OCI-LY3 (cell line): Measurements from ENCODE around the gene SOX1.

Experiments
- H2AFZ ChIP-seq: fragments of 200-600, 300-600 bp; shearing (Covaris generic); 2 replicates; pipeline ENCODE4 v1.6.0; 2014; ENCODE audit warnings: antibody characterized with exemption, low read depth, low read length
- H3K27ac ChIP-seq: fragments of 200-600, 300-600 bp; sonication (generic); 2 replicates; pipeline ENCODE4 v1.5.1; 2014; ENCODE audit warnings: mild to moderate bottlenecking, low read length, moderate library complexity, mixed read lengths
- H3K27me3 ChIP-seq: fragments of 200-600, 300-600 bp; sonication (generic); 2 replicates; pipeline ENCODE4 v1.6.1; 2014; ENCODE audit warnings: low read depth, low read length, mixed read lengths
- H3K36me3 ChIP-seq: fragments of 200-600, 300-600 bp; sonication (generic); replicated peaks from 2 replicates; pipeline ENCODE3; 2014; ENCODE audit warnings: low read depth, low read length, mixed read lengths
- H3K4me1 ChIP-seq: fragments of 300-600, 200-600 bp; sonication (generic); 2 replicates; pipeline ENCODE4 v1.6.1; 2014; ENCODE audit warnings: low read length, mixed read lengths
- H3K4me2 ChIP-seq: fragments of 200-600, 300-600 bp; sonication (generic); 2 replicates; pipeline ENCODE4 v1.6.1; 2014; ENCODE audit warnings: low read length, mixed read lengths
- H3K4me3 ChIP-seq: fragments of 300-600, 200-600 bp; sonication (generic); 2 replicates; pipeline ENCODE4 v1.5.1; 2014; ENCODE audit warnings: antibody characterized with exemption, mild to moderate bottlenecking, low read length, moderate library complexity
- H3K79me2 ChIP-seq: fragments of 300-600, 200-600 bp; shearing (Covaris generic); 2 replicates; pipeline ENCODE4 v1.6.1; 2014; ENCODE audit warnings: mild to moderate bottlenecking, low read length, mixed read lengths
- H3K9ac ChIP-seq: fragments of 300-600, 200-600 bp; shearing (Covaris generic); 2 replicates; pipeline ENCODE4 v1.6.0; 2014; ENCODE audit warnings: mild to moderate bottlenecking, low read length, moderate library complexity
- H3K9me3 ChIP-seq: fragments of 200-600, 300-600 bp; shearing (Covaris generic); 2 replicates; pipeline ENCODE4 v1.6.1; 2014; ENCODE audit warnings: low read length, mixed read lengths; ENCODE audit not compliant: insufficient read depth
- H4K20me1 ChIP-seq: fragments of 200-600, 300-600 bp; sonication (generic); 2 replicates; pipeline ENCODE4 v1.6.1; 2016; ENCODE audit warnings: low read length, mixed read lengths; ENCODE audit not compliant: insufficient read depth
- EZH2phosphoT487 ChIP-seq: fragments of 200-600 bp; shearing (Covaris generic); IDR thresholded peaks from 2 replicates; pipeline ENCODE4 v1.6.1; 2018; ENCODE audit warnings: antibody characterized with exemption, mixed run types, low read depth
- TF ChIP-seq, protein P1 (sequence below): fragments of 200-600, 300-600 bp; sonication (generic); IDR thresholded peaks from 2 replicates; pipeline ENCODE4 v1.5.1; 2014; ENCODE audit warnings: antibody characterized with exemption, low read length, low read depth

Gene SOX1

GRCh38 chr13:112056739-112057438 is 10.1 kb upstream of the SOX1 start:
- Histone ChIP-seq H3K4me3 (no peak overlapping the region), H3K27me3 (no peaks in the 10 kb centered on the region), H4K20me1 (no peaks in the 10 kb centered on the region), H3K4me1 (no peaks in the 10 kb centered on the region), H3K36me3 (no peaks in the 10 kb centered on the region), H3K27ac (no peak overlapping the region), H3K79me2 (no peaks in the 10 kb centered on the region), H3K9ac (no peak overlapping the region), H2AFZ (no peak overlapping the region), H3K4me2 (no peak overlapping the region), H3K9me3 (peaks cover 11% of the 10 kb centered on the region; the same call in 1 of the 2 replicates)
- no peak for TF ChIP-seq EZH2phosphoT487
- TF ChIP-seq, protein P1, sequence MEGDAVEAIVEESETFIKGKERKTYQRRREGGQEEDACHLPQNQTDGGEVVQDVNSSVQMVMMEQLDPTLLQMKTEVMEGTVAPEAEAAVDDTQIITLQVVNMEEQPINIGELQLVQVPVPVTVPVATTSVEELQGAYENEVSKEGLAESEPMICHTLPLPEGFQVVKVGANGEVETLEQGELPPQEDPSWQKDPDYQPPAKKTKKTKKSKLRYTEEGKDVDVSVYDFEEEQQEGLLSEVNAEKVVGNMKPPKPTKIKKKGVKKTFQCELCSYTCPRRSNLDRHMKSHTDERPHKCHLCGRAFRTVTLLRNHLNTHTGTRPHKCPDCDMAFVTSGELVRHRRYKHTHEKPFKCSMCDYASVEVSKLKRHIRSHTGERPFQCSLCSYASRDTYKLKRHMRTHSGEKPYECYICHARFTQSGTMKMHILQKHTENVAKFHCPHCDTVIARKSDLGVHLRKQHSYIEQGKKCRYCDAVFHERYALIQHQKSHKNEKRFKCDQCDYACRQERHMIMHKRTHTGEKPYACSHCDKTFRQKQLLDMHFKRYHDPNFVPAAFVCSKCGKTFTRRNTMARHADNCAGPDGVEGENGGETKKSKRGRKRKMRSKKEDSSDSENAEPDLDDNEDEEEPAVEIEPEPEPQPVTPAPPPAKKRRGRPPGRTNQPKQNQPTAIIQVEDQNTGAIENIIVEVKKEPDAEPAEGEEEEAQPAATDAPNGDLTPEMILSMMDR, result no peak

GRCh38 chr13:112057439-112057735 is 9.6 kb upstream of the SOX1 start:
- Histone ChIP-seq H3K79me2 (no peaks in the 10 kb centered on the region), H4K20me1 (no peaks in the 10 kb centered on the region), H3K27me3 (no peaks in the 10 kb centered on the region), H3K27ac (no peak overlapping the region), H3K9ac (no peak overlapping the region), H3K4me3 (no peak overlapping the region), H2AFZ (no peak overlapping the region), H3K36me3 (no peaks in the 10 kb centered on the region), H3K4me2 (no peak overlapping the region), H3K9me3 (peaks cover 11% of the 10 kb centered on the region; the same call in 1 of the 2 replicates), H3K4me1 (no peaks in the 10 kb centered on the region)
- no peak for TF ChIP-seq EZH2phosphoT487
- TF ChIP-seq, protein P1, result no peak

DNA sequence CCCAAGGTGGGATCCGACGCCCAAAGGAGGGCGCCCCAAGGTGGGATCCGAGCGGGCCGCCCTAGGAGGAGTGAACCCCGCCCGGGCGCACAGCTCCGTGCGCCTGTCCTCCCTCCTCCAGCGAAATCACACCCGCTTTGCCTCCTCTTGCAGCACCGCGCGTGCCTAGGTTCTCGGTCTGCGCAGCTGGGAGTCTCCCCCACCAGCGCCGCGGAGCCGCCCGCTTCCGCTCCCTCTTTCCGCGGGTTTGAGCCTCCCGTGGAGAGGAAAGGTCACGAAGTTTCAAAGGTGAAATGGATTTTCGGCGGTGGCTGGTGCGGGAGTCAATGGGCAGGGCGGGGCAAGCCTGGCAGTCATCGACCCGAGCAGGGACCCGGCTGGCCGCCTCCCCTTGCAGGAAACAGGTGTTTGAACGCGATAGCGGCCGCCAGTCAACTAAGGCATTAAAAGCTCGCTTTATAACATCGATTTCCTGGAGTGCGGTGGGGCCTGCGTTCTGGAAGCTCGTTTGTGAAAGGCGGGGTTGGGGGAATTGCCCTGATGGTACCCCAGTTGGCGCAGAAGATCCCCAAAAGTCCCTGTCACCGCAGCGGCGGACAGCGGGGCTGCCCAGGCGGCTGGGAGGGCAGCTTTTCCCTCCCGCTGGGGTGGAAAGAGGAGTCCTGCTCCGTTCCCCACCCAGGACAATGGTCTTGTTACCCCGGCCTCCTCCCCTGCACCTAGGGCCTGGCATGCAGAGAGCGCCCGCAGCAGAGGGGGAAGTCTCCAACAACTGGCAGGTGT is 9.0 kb upstream of the SOX1 start:
- Histone ChIP-seq H3K27ac (no peak overlapping the region), H3K9ac (no peak overlapping the region), H3K36me3 (no peaks in the 10 kb centered on the region), H3K4me2 (no peak overlapping the region), H2AFZ (no peak overlapping the region), H3K9me3 (peaks cover 11% of the 10 kb centered on the region; the same call in 1 of the 2 replicates), H3K79me2 (no peaks in the 10 kb centered on the region), H3K4me3 (no peak overlapping the region), H3K27me3 (no peaks in the 10 kb centered on the region), H4K20me1 (no peaks in the 10 kb centered on the region), H3K4me1 (no peaks in the 10 kb centered on the region)
- TF ChIP-seq EZH2phosphoT487, result no peak
- TF ChIP-seq, protein P1, result no peak

- H3K27ac ChIP-seq, result no peak overlapping the region
- H3K4me2 ChIP-seq, result no peak overlapping the region
- no peaks in the 10 kb centered on the region for H3K4me1 ChIP-seq
- H2AFZ ChIP-seq, result no peak overlapping the region
- TF ChIP-seq EZH2phosphoT487, result no peak
- TF ChIP-seq, protein P1, result no peak
- no peaks in the 10 kb centered on the region for H3K79me2 ChIP-seq
- no peaks in the 10 kb centered on the region for H3K36me3 ChIP-seq
- H3K27me3 ChIP-seq, result no peaks in the 10 kb centered on the region
- no peaks in the 10 kb centered on the region for H4K20me1 ChIP-seq
- peaks cover 11% of the 10 kb centered on the region; the same call in 1 of the 2 replicates for H3K9me3 ChIP-seq
- no peak overlapping the region for H3K4me3 ChIP-seq
- H3K9ac ChIP-seq, result no peak overlapping the region
Observed at GRCh38 chr13:112058519-112058873, 8.5 kb upstream of the SOX1 start.
